ENCODE measurements around the gene HHLA2. TPM values are rescaled to one million over a fixed set of nuclear protein-coding genes. Genes with fewer than 3 reads are reported as not detected.

HHLA2 gene
- total RNA-seq, 6 experiments from 2014 or later = not detected

- Mint-ChIP-seq H3K4me1 (ENCODE audit: low read depth) (no peaks in the 10 kb centered on the region; the same call in 1 of the 2 replicates), H3K9me3 (no peaks in the 10 kb centered on the region), H3K4me3 (no peak overlapping the region), H3K36me3 (ENCODE audit: low read depth) (no peaks in the 10 kb centered on the region), H3K27me3 (ENCODE audit: insufficient read depth) (peaks cover 11% of the 10 kb centered on the region), H3K27ac (no peak overlapping the region)
- DNase-seq = no peak
- TF ChIP-seq, protein P1, sequence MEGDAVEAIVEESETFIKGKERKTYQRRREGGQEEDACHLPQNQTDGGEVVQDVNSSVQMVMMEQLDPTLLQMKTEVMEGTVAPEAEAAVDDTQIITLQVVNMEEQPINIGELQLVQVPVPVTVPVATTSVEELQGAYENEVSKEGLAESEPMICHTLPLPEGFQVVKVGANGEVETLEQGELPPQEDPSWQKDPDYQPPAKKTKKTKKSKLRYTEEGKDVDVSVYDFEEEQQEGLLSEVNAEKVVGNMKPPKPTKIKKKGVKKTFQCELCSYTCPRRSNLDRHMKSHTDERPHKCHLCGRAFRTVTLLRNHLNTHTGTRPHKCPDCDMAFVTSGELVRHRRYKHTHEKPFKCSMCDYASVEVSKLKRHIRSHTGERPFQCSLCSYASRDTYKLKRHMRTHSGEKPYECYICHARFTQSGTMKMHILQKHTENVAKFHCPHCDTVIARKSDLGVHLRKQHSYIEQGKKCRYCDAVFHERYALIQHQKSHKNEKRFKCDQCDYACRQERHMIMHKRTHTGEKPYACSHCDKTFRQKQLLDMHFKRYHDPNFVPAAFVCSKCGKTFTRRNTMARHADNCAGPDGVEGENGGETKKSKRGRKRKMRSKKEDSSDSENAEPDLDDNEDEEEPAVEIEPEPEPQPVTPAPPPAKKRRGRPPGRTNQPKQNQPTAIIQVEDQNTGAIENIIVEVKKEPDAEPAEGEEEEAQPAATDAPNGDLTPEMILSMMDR (IDR thresholded peaks at IDR 0.05) = no peak
Observed at GRCh38 chr3:108389372-108389771, 93.0 kb downstream of the HHLA2 start.

- no peak overlapping the region for H3K4me3 Mint-ChIP-seq
- H3K27ac Mint-ChIP-seq = no peak overlapping the region
- DNase-seq = no peak
- TF ChIP-seq, protein P1 (IDR thresholded peaks at IDR 0.05) = no peak
- peaks cover 15% of the 10 kb centered on the region; the same call in 1 of the 2 replicates for H3K27me3 Mint-ChIP-seq (ENCODE audit: insufficient read depth)
- H3K36me3 Mint-ChIP-seq (ENCODE audit: low read depth) = no peaks in the 10 kb centered on the region
- H3K4me1 Mint-ChIP-seq (ENCODE audit: low read depth) = no peaks in the 10 kb centered on the region; the same call in 1 of the 2 replicates
- no peaks in the 10 kb centered on the region for H3K9me3 Mint-ChIP-seq
Observed at GRCh38 chr3:108391917-108392593, 95.7 kb downstream of the HHLA2 start.

GRCh38 chr3:108393128-108393900 lies 97.0 kb downstream of the HHLA2 start:
- no peak for DNase-seq
- Mint-ChIP-seq H3K36me3 (ENCODE audit: low read depth) (no peaks in the 10 kb centered on the region), H3K9me3 (no peaks in the 10 kb centered on the region), H3K4me3 (no peak overlapping the region), H3K27ac (no peak overlapping the region), H3K4me1 (ENCODE audit: low read depth) (no peaks in the 10 kb centered on the region; the same call in 1 of the 2 replicates), H3K27me3 (ENCODE audit: insufficient read depth) (peaks cover 17% of the 10 kb centered on the region; the same call in 1 of the 2 replicates)
- TF ChIP-seq, protein P1 (IDR thresholded peaks at IDR 0.05) = no peak

DNA sequence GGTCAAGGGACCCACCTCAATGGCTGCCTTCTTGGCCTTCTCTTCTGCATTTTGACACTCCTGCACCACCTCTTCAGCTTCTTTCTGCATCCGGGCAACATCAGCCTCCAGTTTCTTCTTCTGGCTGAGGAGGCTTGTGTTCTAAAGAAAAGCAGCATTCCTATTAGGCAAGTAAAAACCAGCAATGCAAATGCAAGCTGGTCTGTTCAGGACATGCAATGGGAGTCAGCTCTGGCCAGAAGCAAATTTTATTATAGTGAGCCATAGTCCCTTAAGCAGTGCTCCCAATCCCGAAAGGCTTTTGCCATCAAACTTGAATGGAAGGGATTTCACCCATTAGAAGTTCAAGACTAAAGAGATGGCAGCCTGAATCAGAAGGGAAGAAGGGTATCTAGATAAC lies 97.7 kb downstream of the HHLA2 start:
- H3K36me3 Mint-ChIP-seq (ENCODE audit: low read depth) = no peaks in the 10 kb centered on the region
- H3K27me3 Mint-ChIP-seq (ENCODE audit: insufficient read depth) = peaks cover 17% of the 10 kb centered on the region; the same call in 1 of the 2 replicates
- H3K4me1 Mint-ChIP-seq (ENCODE audit: low read depth) = no peaks in the 10 kb centered on the region; the same call in 1 of the 2 replicates
- no peak overlapping the region for H3K27ac Mint-ChIP-seq
- H3K9me3 Mint-ChIP-seq = no peaks in the 10 kb centered on the region
- no peak for DNase-seq
- H3K4me3 Mint-ChIP-seq = no peak overlapping the region
- TF ChIP-seq, protein P1 (IDR thresholded peaks at IDR 0.05) = no peak

DNA sequence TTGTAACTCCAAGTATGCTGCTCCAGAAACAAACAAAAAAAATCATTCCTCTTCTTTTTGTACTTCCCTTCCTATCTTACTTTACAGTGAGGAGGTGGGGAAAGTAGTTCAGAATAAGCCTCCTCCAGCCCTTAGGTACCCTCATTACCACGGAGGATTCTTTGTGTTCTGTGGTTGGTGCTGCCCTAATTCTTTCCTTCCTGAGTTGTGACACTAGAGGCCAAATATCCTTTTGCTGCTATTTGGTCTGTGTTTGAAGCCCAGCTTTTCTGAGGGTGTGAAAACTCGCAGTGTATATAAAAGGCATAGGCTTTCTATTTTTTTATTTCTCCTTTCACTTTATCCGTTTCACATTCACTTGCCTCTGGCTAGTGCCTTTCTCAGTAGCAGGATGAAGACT lies 98.2 kb downstream of the HHLA2 start:
- Mint-ChIP-seq H3K27me3 (ENCODE audit: insufficient read depth) (peaks cover 19% of the 10 kb centered on the region; the same call in 1 of the 2 replicates), H3K27ac (no peak overlapping the region), H3K36me3 (ENCODE audit: low read depth) (no peaks in the 10 kb centered on the region), H3K9me3 (no peaks in the 10 kb centered on the region), H3K4me3 (no peak overlapping the region), H3K4me1 (ENCODE audit: low read depth) (no peaks in the 10 kb centered on the region; the same call in 1 of the 2 replicates)
- DNase-seq = no peak
- TF ChIP-seq, protein P1 (IDR thresholded peaks at IDR 0.05) = no peak
